Measurements from ENCODE around the gene ACOT8.

- TF ChIP-seq ARNTL (CRISPR knock-in tag; IDR thresholded peaks at IDR 0.05; ENCODE audit: borderline replicate concordance, low read depth) (no peak), ZFP30 (CRISPR knock-in tag; IDR thresholded peaks at IDR 0.05) (no peak), GLIS3 (CRISPR knock-in tag; IDR thresholded peaks at IDR 0.05) (no peak), RARB (CRISPR knock-in tag; IDR thresholded peaks at IDR 0.05) (no peak), CSDC2 (CRISPR knock-in tag; IDR thresholded peaks at IDR 0.05) (no peak), BACH2 (CRISPR knock-in tag; IDR thresholded peaks at IDR 0.05; ENCODE audit: borderline replicate concordance) (no peak), TOX (CRISPR knock-in tag; IDR thresholded peaks at IDR 0.05; ENCODE audit: borderline replicate concordance) (no peak), ZNF8 (CRISPR knock-in tag; IDR thresholded peaks at IDR 0.05) (no peak), ZFP3 (CRISPR knock-in tag; IDR thresholded peaks at IDR 0.05) (no peak), CREB5 (CRISPR knock-in tag; IDR thresholded peaks at IDR 0.05; ENCODE audit: low read depth) (no peak)
- TF ChIP-seq, protein P1, sequence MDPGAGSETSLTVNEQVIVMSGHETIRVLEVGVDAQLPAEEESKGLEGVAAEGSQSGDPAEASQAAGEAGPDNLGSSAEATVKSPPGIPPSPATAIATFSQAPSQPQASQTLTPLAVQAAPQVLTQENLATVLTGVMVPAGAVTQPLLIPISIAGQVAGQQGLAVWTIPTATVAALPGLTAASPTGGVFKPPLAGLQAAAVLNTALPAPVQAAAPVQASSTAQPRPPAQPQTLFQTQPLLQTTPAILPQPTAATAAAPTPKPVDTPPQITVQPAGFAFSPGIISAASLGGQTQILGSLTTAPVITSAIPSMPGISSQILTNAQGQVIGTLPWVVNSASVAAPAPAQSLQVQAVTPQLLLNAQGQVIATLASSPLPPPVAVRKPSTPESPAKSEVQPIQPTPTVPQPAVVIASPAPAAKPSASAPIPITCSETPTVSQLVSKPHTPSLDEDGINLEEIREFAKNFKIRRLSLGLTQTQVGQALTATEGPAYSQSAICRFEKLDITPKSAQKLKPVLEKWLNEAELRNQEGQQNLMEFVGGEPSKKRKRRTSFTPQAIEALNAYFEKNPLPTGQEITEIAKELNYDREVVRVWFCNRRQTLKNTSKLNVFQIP (CRISPR knock-in tag; IDR thresholded peaks at IDR 0.05; ENCODE audit: borderline replicate concordance, low read depth), result no peak
These were observed 48.4 kb upstream of the ACOT8 start for GRCh38 chr20:45905505-45906079.

All from SK-N-SH treated with all-trans-retinoic acid at 6 μM for 48 hours (cell line).